GM21360 (cell line): Measurements from ENCODE around the gene MRGPRX2.

Experiments
- ATAC-seq: cut with Tn5 transposase; IDR thresholded peaks from one replicate; pipeline ENCODE4 v1.9.1; 2021; ENCODE audit warnings: mild to moderate bottlenecking, moderate library complexity; ENCODE audit not compliant: unreplicated experiment

MRGPRX2 gene

GRCh38 chr11:19060629-19061028 is at the start of gene MRGPRX2:
Gene MRGPRX2, minus strand, starts transcription at chr11:19060717. Its CDS starts 4,315 bp downstream, at chr11:19056402.
- no peak for ATAC-seq

- no peak for ATAC-seq
These were observed 49.8 kb upstream of the MRGPRX2 start for GRCh38 chr11:19110295-19110694.

GRCh38 chr11:19107125-19107524 is 46.6 kb upstream of the MRGPRX2 start:
- ATAC-seq: no peak

- no peak for ATAC-seq
These were observed 44.5 kb upstream of the MRGPRX2 start for GRCh38 chr11:19105011-19105410.

GRCh38 chr11:19102521-19102900 is 42.0 kb upstream of the MRGPRX2 start:
- no peak for ATAC-seq

- ATAC-seq: no peak
These were observed 41.4 kb upstream of the MRGPRX2 start for GRCh38 chr11:19101796-19102520.

- ATAC-seq: no peak
These were observed 40.4 kb upstream of the MRGPRX2 start for GRCh38 chr11:19100885-19101284.

GRCh38 chr11:19099093-19099492 is 38.6 kb upstream of the MRGPRX2 start:
- ATAC-seq: no peak

GRCh38 chr11:19094859-19095258 is 34.3 kb upstream of the MRGPRX2 start:
- ATAC-seq: no peak

GRCh38 chr11:19093976-19094375 is 33.5 kb upstream of the MRGPRX2 start:
- no peak for ATAC-seq

- ATAC-seq: no peak
These were observed 32.3 kb upstream of the MRGPRX2 start for GRCh38 chr11:19092850-19093249.

GRCh38 chr11:19092342-19092741 is 31.8 kb upstream of the MRGPRX2 start:
- no peak for ATAC-seq

GRCh38 chr11:19091366-19091765 is 30.8 kb upstream of the MRGPRX2 start:
- ATAC-seq: no peak

GRCh38 chr11:19089421-19089820 is 28.9 kb upstream of the MRGPRX2 start:
- no peak for ATAC-seq

- ATAC-seq: no peak
These were observed 28.3 kb upstream of the MRGPRX2 start for GRCh38 chr11:19088791-19089190.

- no peak for ATAC-seq
These were observed 27.1 kb upstream of the MRGPRX2 start for GRCh38 chr11:19087658-19088057.

- ATAC-seq: no peak
These were observed 24.3 kb upstream of the MRGPRX2 start for GRCh38 chr11:19084661-19085315.

- ATAC-seq: no peak
These were observed 22.6 kb upstream of the MRGPRX2 start for GRCh38 chr11:19083166-19083565.

GRCh38 chr11:19080579-19080993 is 20.1 kb upstream of the MRGPRX2 start:
- ATAC-seq: no peak

GRCh38 chr11:19079643-19080440 is 19.3 kb upstream of the MRGPRX2 start:
- ATAC-seq: no peak

GRCh38 chr11:19077965-19078364 is 17.4 kb upstream of the MRGPRX2 start:
- no peak for ATAC-seq
